Right atrium auricular region (tissue), 2 donors: ENCODE data around the gene MYZAP. TPM values are rescaled to one million over a fixed set of nuclear protein-coding genes. Genes with fewer than 3 reads are reported as not detected.

Experiments used
- DNase-seq: peaks from one replicate; pipeline ENCODE4 v3.0.0-alpha.2; 2019; ENCODE audit warnings: low spot score
- H3K27ac ChIP-seq, 2 donors: fragments of 200-600 bp; sonication (generic); 1 replicate in 1 of 2; 2 replicates in 1 of 2; pipeline ENCODE4 v1.5.1; 2016 to 2019
- H3K27me3 ChIP-seq, 2 donors: fragments of 200-600 bp; sonication (generic); one replicate each; pipeline versions ENCODE4 v1.5.1 to v1.6.0; 2017 to 2019
- H3K36me3 ChIP-seq: fragments of 200-600 bp; sonication (generic); one replicate; pipeline ENCODE4 v1.5.1; 2016
- H3K4me1 ChIP-seq, 2 donors: fragments of 200-600 bp; sonication (generic); one replicate each; pipeline versions ENCODE4 v1.5.1 to v1.6.0; 2017 to 2019
- H3K4me3 ChIP-seq, 2 donors: fragments of 200-600 bp; sonication (generic); 1 replicate in 1 of 2; 2 replicates in 1 of 2; pipeline ENCODE4 v1.5.1; 2017 to 2019; ENCODE audit warnings: mild to moderate bottlenecking in 1 of 2, moderate library complexity in 1 of 2
- H3K9me3 ChIP-seq, 2 donors: fragments of 200-600 bp; sonication (generic); one replicate each; pipeline ENCODE4 v1.5.1; 2019
- total RNA-seq, 2 donors: library from RNA; depleted of rRNA; stranded (reverse); fragments of >200 nt; gene quantifications; one replicate each; pipeline ENCODE4 v1.1.0, GENCODE V29; 2016
- TF ChIP-seq, protein P1 (sequence below), 2 donors: fragments of 200-600 bp; sonication (generic); IDR thresholded peaks; one replicate each; pipeline ENCODE4 v1.5.1; 2019; ENCODE audit warnings: antibody characterized with exemption in 2 of 2

MYZAP gene
- total RNA-seq, 2 donors from 2014 or later = 305 to 491 TPM

DNA sequence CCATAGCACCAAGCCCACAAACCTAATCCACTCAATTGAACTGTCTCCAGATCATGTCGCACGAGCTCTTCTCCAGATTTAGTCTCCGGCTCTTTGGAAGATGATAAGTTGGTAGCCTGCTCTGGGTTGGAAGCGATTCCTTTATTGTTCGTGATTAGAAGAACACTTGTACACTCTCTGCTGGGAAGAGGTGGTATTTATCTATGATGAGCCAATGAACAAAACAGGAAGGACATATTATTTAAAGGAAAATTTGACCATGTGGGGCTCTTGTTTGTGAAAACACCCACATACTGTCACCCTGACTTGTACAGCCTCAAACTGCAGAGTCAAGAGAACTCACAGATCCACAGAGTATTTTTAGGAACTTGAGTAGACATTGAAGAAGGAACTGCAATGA lies 54.4 kb downstream of the MYZAP start:
- peaks cover 60% of the 10 kb centered on the region for H3K36me3 ChIP-seq
- no peak overlapping the region for H3K4me3 ChIP-seq
- no peaks in the 10 kb centered on the region for H3K9me3 ChIP-seq
- TF ChIP-seq, protein P1, sequence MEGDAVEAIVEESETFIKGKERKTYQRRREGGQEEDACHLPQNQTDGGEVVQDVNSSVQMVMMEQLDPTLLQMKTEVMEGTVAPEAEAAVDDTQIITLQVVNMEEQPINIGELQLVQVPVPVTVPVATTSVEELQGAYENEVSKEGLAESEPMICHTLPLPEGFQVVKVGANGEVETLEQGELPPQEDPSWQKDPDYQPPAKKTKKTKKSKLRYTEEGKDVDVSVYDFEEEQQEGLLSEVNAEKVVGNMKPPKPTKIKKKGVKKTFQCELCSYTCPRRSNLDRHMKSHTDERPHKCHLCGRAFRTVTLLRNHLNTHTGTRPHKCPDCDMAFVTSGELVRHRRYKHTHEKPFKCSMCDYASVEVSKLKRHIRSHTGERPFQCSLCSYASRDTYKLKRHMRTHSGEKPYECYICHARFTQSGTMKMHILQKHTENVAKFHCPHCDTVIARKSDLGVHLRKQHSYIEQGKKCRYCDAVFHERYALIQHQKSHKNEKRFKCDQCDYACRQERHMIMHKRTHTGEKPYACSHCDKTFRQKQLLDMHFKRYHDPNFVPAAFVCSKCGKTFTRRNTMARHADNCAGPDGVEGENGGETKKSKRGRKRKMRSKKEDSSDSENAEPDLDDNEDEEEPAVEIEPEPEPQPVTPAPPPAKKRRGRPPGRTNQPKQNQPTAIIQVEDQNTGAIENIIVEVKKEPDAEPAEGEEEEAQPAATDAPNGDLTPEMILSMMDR (IDR thresholded peaks at IDR 0.05) = no peak
- no peaks in the 10 kb centered on the region for H3K27me3 ChIP-seq
- peaks cover 0 to 39% of the 10 kb centered on the region in 2 donors for H3K4me1 ChIP-seq
- no peak for DNase-seq
- H3K27ac ChIP-seq = peak overlapping the region; percentile 64 to 81

DNA sequence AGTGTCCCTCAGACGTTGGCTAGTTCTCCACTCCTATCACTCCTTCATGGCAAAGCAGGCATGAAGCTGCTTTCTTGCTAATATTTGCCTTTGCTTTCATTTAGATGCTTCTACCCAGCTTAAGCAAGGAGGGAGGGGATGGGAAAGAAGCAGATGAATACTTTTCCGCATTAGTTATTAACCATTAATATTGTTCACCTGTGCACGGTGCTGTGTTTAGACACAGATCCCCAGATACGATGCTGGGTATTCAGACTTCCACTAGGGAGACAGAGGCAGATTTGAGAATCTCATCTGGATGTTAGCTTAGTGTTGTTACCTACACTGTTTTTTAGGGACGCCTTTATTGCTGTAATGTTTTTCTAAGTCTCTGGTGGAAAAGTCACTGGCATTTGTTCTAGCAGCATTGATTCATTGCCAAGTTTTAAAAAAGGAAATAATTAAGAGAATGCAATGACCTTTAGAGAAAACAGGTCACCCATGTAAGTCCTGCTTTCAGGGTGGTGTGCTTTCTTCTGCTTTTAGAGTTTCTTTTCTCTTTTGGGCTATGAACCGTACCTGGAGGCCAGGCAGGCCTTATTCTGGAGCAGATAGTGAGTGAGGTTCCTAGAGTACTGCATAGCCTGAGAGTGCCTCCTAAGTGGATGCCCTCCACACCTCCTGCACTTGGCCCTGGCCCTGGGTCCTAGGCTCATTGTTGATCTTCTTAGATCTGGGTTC lies 55.5 kb downstream of the MYZAP start:
- H3K36me3 ChIP-seq = peaks cover 59% of the 10 kb centered on the region
- no peak for DNase-seq
- peak overlapping the region; percentile 14 to 16 for H3K4me3 ChIP-seq
- H3K4me1 ChIP-seq = peaks cover 0 to 43% of the 10 kb centered on the region in 2 donors
- TF ChIP-seq, protein P1 (IDR thresholded peaks at IDR 0.05) = no peak
- no peaks in the 10 kb centered on the region for H3K9me3 ChIP-seq
- H3K27ac ChIP-seq = peak overlapping the region; percentile 64 to 81
- no peaks in the 10 kb centered on the region for H3K27me3 ChIP-seq

GRCh38 chr15:57647791-57648130 lies 56.1 kb downstream of the MYZAP start:
- DNase-seq = no peak
- Histone ChIP-seq H3K4me1 (peaks cover 0 to 43% of the 10 kb centered on the region in 2 donors), H3K27me3 (no peaks in the 10 kb centered on the region), H3K4me3 (peak overlapping the region in 1 of 2 donors; percentile 16), H3K36me3 (peaks cover 54% of the 10 kb centered on the region), H3K27ac (peak overlapping the region; percentile 64 to 81), H3K9me3 (no peaks in the 10 kb centered on the region)
- TF ChIP-seq, protein P1 (IDR thresholded peaks at IDR 0.05) = no peak

GRCh38 chr15:57649138-57649537 lies 57.4 kb downstream of the MYZAP start:
- DNase-seq = no peak
- Histone ChIP-seq H3K4me1 (peaks cover 0 to 46% of the 10 kb centered on the region in 2 donors), H3K9me3 (no peaks in the 10 kb centered on the region), H3K27ac (peak overlapping the region; percentile 23 to 81), H3K27me3 (no peaks in the 10 kb centered on the region), H3K4me3 (no peak overlapping the region), H3K36me3 (peaks cover 48% of the 10 kb centered on the region)
- TF ChIP-seq, protein P1 (IDR thresholded peaks at IDR 0.05) = no peak

GRCh38 chr15:57651445-57651844 lies 59.7 kb downstream of the MYZAP start:
- Histone ChIP-seq H3K36me3 (peaks cover 36% of the 10 kb centered on the region), H3K27ac (peak overlapping the region in 1 of 2 donors; percentile 81), H3K4me3 (no peak overlapping the region), H3K27me3 (no peaks in the 10 kb centered on the region), H3K9me3 (no peaks in the 10 kb centered on the region), H3K4me1 (peaks cover 0 to 40% of the 10 kb centered on the region in 2 donors)
- DNase-seq = no peak
- TF ChIP-seq, protein P1 (IDR thresholded peaks at IDR 0.05) = no peak

GRCh38 chr15:57652481-57652880 lies 60.8 kb downstream of the MYZAP start:
- Histone ChIP-seq H3K36me3 (peaks cover 26% of the 10 kb centered on the region), H3K4me1 (peaks cover 0 to 30% of the 10 kb centered on the region in 2 donors), H3K9me3 (no peaks in the 10 kb centered on the region), H3K27me3 (no peaks in the 10 kb centered on the region), H3K27ac (no peak overlapping the region), H3K4me3 (no peak overlapping the region)
- no peak for DNase-seq
- TF ChIP-seq, protein P1 (IDR thresholded peaks at IDR 0.05) = no peak
